Mucosa of descending colon (tissue), 3 donors: ENCODE data around the gene SPC24. TPM values are rescaled to one million over a fixed set of nuclear protein-coding genes. Genes with fewer than 3 reads are reported as not detected.

Source experiments
- ATAC-seq: fragments of 200-7000 bp; cut with Tn5 transposase; one replicate; pipeline ENCODE4 v1.9.1; 2020; ENCODE audit warnings: mild to moderate bottlenecking, moderate library complexity
- DNase-seq, 3 donors: peaks; one replicate each; pipeline ENCODE4 v3.0.0-alpha.2; 2020
- H3K36me3 ChIP-seq: fragments of 200-600 bp; one replicate; pipeline ENCODE4 v1.8.0; 2021; ENCODE audit warnings: low read depth, mild to moderate bottlenecking
- H3K4me1 ChIP-seq: fragments of 200-600 bp; one replicate; pipeline ENCODE4 v1.8.0; 2021; ENCODE audit warnings: low read depth, mild to moderate bottlenecking
- H3K4me3 ChIP-seq: fragments of 200-600 bp; one replicate; pipeline ENCODE4 v1.8.0; 2021; ENCODE audit warnings: mild to moderate bottlenecking
- H3K9me3 ChIP-seq: fragments of 200-600 bp; one replicate; pipeline ENCODE4 v1.8.0; 2021; ENCODE audit warnings: mild to moderate bottlenecking
- intact Hi-C, 2 donors: fragments of 100-400 bp; cut with DNase I in 1 of 2; cut with micrococcal nuclease in 1 of 2; formaldehyde crosslinking; loops; one replicate each; pipeline versions ENCODE4 v1.11.0 to v1.11.1; 2022; cut with DNase I, micrococcal nuclease
- long read RNA-seq, 2 donors: library from polyadenylated mRNA; unstranded; transcript quantifications; one replicate each; pipeline ENCODE4 v2.0.0, GENCODE V29; 2019 to 2021
- total RNA-seq, 3 donors: library from RNA; stranded (reverse); fragmentation: NEBNext Ultra II Directional in 2 of 3; extraction: Animal tissue kit (Norgen Biotek cat#: 25700) in 2 of 3; gene quantifications; one replicate each; pipeline versions ENCODE4 v1.2.1 to v1.2.4, GENCODE V29; 2021 to 2023
- TF ChIP-seq, protein P1 (sequence below): fragments of 200-600 bp; IDR thresholded peaks from one replicate; pipeline ENCODE4 v1.8.0; 2022; ENCODE audit warnings: antibody characterized with exemption, mild to moderate bottlenecking
- donor health status: DM: no; HTN: no; CAD: no; lungs with moderate emphysema.
- donor health status: DM: no; HTN: no; CAD: no.
- donor health status: DM: no; HTN: yes; CAD: no.

Gene SPC24, protein sequence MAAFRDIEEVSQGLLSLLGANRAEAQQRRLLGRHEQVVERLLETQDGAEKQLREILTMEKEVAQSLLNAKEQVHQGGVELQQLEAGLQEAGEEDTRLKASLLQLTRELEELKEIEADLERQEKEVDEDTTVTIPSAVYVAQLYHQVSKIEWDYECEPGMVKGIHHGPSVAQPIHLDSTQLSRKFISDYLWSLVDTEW
- total RNA-seq = 10 to 100 TPM in 1 of 3 donors, 1 to 10 TPM in 2; 2.8 to 15.8 (median 3.8) TPM
- long read RNA-seq, donor 1 = 0 reads
- long read RNA-seq, donor 2, transcript SPC24-206 (5 exons, 2,315 nt) = major isoform, 5 of 18 reads
- long read RNA-seq, donor 2, partial matches to known transcripts = 1 of 18 reads
- long read RNA-seq, donor 2, other reads (novel, unspliced or antisense) = 11 of 18 reads

DNA sequence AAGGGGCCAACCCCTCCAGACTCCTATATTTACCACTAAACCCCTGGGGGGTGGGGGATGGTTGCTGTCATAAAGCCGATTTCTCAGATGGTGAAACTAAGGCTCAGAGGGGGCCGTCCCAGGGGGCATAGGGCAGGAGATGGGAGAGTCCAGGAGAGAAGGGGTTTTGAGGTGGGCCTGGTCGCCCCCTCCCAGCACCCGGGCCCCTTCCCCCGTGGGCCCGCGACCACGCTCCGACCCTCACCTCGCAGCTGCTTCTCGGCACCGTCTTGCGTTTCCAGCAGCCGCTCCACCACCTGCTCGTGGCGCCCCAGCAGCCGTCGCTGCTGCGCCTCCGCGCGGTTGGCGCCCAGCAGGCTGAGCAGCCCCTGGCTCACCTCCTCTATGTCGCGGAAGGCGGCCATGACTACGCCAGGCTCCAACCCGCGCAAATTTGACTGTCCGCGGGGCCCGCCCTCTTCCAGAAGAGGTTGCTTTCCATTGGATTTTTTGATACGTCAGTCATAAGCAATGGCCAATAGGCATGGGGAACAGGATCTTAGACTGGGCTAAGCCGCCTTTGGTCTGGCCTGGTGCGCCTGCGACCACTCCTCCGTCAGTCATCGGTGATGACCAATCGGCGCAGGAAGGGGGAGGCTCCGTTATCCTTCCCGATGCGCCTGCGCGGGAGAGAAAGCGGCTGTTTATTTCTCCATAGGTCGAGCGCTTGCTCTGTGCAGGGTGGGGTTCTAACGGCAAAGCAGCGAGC is at the start of gene SPC24:
Gene SPC24 (minus strand): TSS at position 410 of the 748 bp plus-strand sequence. CDS start 6 bp downstream, at position 404.
- Histone ChIP-seq H3K4me1 (peaks cover 12% of the 10 kb centered on the region), H3K36me3 (no peaks in the 10 kb centered on the region), H3K9me3 (no peaks in the 10 kb centered on the region), H3K4me3 (peak within 1 kb of the TSS; percentile 34)
- DNase-seq (peak; percentile 92 to 97 (median 95)), ATAC-seq (peak; percentile 97)
- TF ChIP-seq, protein P1, sequence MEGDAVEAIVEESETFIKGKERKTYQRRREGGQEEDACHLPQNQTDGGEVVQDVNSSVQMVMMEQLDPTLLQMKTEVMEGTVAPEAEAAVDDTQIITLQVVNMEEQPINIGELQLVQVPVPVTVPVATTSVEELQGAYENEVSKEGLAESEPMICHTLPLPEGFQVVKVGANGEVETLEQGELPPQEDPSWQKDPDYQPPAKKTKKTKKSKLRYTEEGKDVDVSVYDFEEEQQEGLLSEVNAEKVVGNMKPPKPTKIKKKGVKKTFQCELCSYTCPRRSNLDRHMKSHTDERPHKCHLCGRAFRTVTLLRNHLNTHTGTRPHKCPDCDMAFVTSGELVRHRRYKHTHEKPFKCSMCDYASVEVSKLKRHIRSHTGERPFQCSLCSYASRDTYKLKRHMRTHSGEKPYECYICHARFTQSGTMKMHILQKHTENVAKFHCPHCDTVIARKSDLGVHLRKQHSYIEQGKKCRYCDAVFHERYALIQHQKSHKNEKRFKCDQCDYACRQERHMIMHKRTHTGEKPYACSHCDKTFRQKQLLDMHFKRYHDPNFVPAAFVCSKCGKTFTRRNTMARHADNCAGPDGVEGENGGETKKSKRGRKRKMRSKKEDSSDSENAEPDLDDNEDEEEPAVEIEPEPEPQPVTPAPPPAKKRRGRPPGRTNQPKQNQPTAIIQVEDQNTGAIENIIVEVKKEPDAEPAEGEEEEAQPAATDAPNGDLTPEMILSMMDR = no peak
- intact Hi-C loops = no loop called here

DNA sequence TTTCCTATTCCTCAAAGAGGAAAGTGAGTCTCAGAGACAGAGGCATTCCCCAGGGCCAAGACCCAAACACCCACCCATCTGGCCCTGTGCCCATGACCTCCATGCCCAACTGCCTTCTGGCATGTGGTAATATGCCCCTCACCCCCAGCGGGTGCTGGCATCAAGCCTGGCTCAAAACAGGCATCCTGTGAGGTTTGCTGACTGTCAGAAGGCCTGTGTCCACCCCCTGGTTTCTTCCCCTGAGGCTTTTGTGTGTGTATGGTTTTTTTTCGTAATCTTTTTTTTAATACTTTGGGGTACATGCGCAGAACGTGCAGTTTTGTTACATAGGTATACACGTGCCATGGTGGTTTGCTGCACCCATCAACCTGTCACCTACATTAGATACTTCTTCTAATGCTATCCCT is 49.4 kb upstream of the SPC24 start:
- ATAC-seq (no peak), DNase-seq (no peak)

DNA sequence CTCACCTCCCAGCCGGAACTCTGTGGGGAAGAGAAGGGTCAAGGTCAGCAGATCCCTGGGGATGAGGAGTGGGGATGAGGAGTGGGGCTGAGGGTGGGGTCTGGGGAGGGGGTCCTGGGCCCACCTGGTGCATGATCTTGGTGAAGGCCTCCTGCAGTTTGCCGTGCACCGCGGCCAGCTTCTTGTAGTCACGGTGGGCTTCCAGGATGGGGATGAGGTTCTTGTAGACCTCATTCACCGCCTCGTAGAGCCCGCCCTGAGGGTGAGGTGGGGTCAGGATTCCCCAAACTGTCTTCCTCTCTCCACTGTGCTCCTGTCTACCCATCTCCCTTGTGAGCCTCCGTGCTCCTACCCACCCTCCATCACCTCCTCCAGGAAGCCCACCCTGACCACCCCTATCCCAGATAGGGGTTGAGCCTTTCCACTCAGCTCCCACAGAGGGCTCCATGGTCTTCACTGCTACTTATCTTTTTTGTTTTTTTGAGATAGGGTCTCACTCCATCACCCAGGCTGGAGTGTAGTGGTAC is 48.6 kb upstream of the SPC24 start:
- TF ChIP-seq, protein P1 = no peak
- Histone ChIP-seq H3K9me3 (no peaks in the 10 kb centered on the region), H3K4me3 (no peak overlapping the region), H3K36me3 (no peaks in the 10 kb centered on the region), H3K4me1 (no peaks in the 10 kb centered on the region)
- intact Hi-C loops = loop anchor here (2.0 to 5.0 kb wide), 2 partner anchors 67 kb away; no protein-coding TSS in a partner anchor
- DNase-seq (no peak), ATAC-seq (no peak)

More for the DNA sequence above, 49.4 kb upstream of the SPC24 start:
- TF ChIP-seq, protein P1 = no peak
- no peaks in the 10 kb centered on the region for H3K36me3 ChIP-seq
- no peak overlapping the region for H3K4me3 ChIP-seq
- H3K4me1 ChIP-seq = no peaks in the 10 kb centered on the region
- no peaks in the 10 kb centered on the region for H3K9me3 ChIP-seq
- intact Hi-C loops = loop anchor here (2.0 to 5.0 kb wide), 2 partner anchors 68 kb away; no protein-coding TSS in a partner anchor

DNA sequence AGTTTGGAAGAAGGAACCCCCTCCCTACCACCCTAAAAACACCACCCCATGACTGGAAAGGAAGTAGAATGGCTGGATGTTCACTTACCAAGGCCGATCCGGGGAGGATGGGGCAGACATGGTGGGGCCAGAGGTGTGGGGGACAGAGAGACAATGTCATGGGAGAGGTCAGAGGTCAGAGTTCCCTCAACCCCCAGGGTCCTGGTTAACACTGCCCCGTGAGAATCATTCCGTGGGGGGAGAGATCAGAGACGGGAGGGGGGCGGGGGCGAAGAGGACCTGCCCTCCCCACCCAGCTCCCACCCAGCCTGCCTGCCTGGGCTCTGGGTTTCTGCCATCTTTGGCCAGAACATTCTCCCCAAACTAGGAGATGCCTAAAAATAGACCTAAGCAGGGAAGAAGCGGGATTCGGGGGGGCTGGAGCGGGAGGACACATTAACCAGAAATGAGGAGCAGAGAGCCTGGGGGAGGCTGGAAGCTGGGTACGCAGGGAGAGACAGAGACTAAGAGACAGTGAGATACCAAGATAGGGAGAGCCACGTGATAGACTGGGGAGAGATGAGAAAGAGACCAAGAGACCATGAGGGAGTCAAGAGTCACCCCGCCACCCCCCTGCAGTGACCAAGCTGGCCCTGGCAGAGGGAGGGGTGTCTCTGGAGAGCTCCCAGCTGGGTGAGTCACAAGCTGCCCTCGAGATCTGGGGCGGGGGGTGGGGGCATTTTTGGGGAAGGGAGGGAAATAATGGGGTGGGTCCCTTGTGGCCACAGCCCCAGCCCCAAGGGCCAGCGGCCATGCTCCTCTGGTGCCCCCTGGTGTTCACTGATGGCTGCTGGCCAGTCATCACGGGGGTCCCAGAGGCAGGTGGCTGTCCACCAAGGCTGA is 47.9 kb upstream of the SPC24 start:
- Histone ChIP-seq H3K36me3 (no peaks in the 10 kb centered on the region), H3K4me3 (no peak overlapping the region)
- intact Hi-C loops = loop anchor here (2.0 to 5.0 kb wide), 2 partner anchors 66 to 67 kb away; no protein-coding TSS in a partner anchor

More for the DNA sequence above, 47.9 kb upstream of the SPC24 start:
- ATAC-seq (peak; percentile 58), DNase-seq (peak; percentile 70 to 74 (median 71))
- H3K4me1 ChIP-seq = peaks cover under 1% of the 10 kb centered on the region
- H3K9me3 ChIP-seq = no peaks in the 10 kb centered on the region
- TF ChIP-seq, protein P1 = peak; percentile 58
